HUES64 (cell line): ENCODE results near the gene CTR9.
A peak's percentile ranks its signal among the peaks of the same experiment; 100 is the strongest.

Source experiments
- H3K27ac ChIP-seq: 2 replicates; pipeline ENCODE4 v1.7.0; 2013; ENCODE audit warnings: low read depth, low read length, inconsistent platforms
- H3K27me3 ChIP-seq: 2 replicates; pipeline ENCODE4 v1.6.1; 2013; ENCODE audit warnings: mild to moderate bottlenecking, low read length; ENCODE audit not compliant: insufficient read depth
- H3K36me3 ChIP-seq: 2 replicates; pipeline ENCODE4 v1.6.1; 2013; ENCODE audit warnings: mild to moderate bottlenecking, low read length; ENCODE audit not compliant: insufficient read depth
- H3K4me1 ChIP-seq: 2 replicates; pipeline ENCODE4 v1.6.1; 2013; ENCODE audit warnings: mild to moderate bottlenecking, low read length, moderate library complexity; ENCODE audit not compliant: insufficient read depth
- H3K4me3 ChIP-seq: 2 replicates; pipeline ENCODE4 v1.5.1; 2013; ENCODE audit warnings: mild to moderate bottlenecking, low read length, moderate library complexity
- H3K9ac ChIP-seq: 2 replicates; pipeline ENCODE4 v1.6.1; 2013; ENCODE audit warnings: mild to moderate bottlenecking, low read depth, low read length
- H3K9me3 ChIP-seq: 2 replicates; pipeline ENCODE4 v1.6.1; 2013; ENCODE audit warnings: low read depth, low read length; ENCODE audit not compliant: insufficient read depth
- whole genome bisulfite sequencing: fragments of 150-250, 120-280 bp; methylation state at CpG from one replicate; pipeline ENCODE4 v1.1.7; 2013; ENCODE audit warnings: missing lambda C conversion rate; 5-methylcytosine and 5-hydroxymethylcytosine counted together

Gene CTR9

GRCh38 chr11:10743354-10744000, 7.6 kb upstream of the CTR9 start:
- H3K27ac ChIP-seq, result no peak overlapping the region
- no peaks in the 10 kb centered on the region for H3K4me1 ChIP-seq
- H3K9me3 ChIP-seq, result no peaks in the 10 kb centered on the region
- no peak overlapping the region for H3K4me3 ChIP-seq
- H3K9ac ChIP-seq, result no peak overlapping the region
- no peaks in the 10 kb centered on the region for H3K27me3 ChIP-seq
- WGBS, result 92% methylated on average over 12 of the region's 13 CpGs
- H3K36me3 ChIP-seq, result no peaks in the 10 kb centered on the region

GRCh38 chr11:10744206-10744605, 6.8 kb upstream of the CTR9 start:
- no peaks in the 10 kb centered on the region for H3K36me3 ChIP-seq
- no peak overlapping the region for H3K27ac ChIP-seq
- no peak overlapping the region for H3K4me3 ChIP-seq
- H3K4me1 ChIP-seq, result no peaks in the 10 kb centered on the region
- WGBS, result 96% methylated on average over 3 of the region's 3 CpGs
- no peak overlapping the region for H3K9ac ChIP-seq
- no peaks in the 10 kb centered on the region for H3K27me3 ChIP-seq
- no peaks in the 10 kb centered on the region for H3K9me3 ChIP-seq

GRCh38 chr11:10746871-10747270, 4.2 kb upstream of the CTR9 start:
- H3K4me1 ChIP-seq, result peaks cover under 1% of the 10 kb centered on the region; the same call in 1 of the 2 replicates
- no peak overlapping the region for H3K27ac ChIP-seq
- H3K9me3 ChIP-seq, result no peaks in the 10 kb centered on the region
- no peak overlapping the region for H3K4me3 ChIP-seq
- no peaks in the 10 kb centered on the region for H3K36me3 ChIP-seq
- H3K9ac ChIP-seq, result no peak overlapping the region
- no peaks in the 10 kb centered on the region for H3K27me3 ChIP-seq
- WGBS, result 93% methylated on average over 1 of the region's 2 CpGs

GRCh38 chr11:10747733-10748132, 3.3 kb upstream of the CTR9 start:
- no peak overlapping the region for H3K9ac ChIP-seq
- no peak overlapping the region for H3K4me3 ChIP-seq
- peaks cover 7% of the 10 kb centered on the region; the same call in 1 of the 2 replicates for H3K4me1 ChIP-seq
- no peaks in the 10 kb centered on the region for H3K27me3 ChIP-seq
- H3K36me3 ChIP-seq, result peaks cover 3% of the 10 kb centered on the region
- no peak overlapping the region for H3K27ac ChIP-seq
- no peaks in the 10 kb centered on the region for H3K9me3 ChIP-seq

GRCh38 chr11:10749476-10749875, 1.6 kb upstream of the CTR9 start:
- Histone ChIP-seq H3K27ac (no peak overlapping the region), H3K36me3 (peaks cover 20% of the 10 kb centered on the region), H3K4me1 (peaks cover 7% of the 10 kb centered on the region; the same call in 1 of the 2 replicates), H3K9ac (no peak overlapping the region), H3K9me3 (no peaks in the 10 kb centered on the region), H3K27me3 (no peaks in the 10 kb centered on the region), H3K4me3 (no peak overlapping the region)
- 84% methylated on average over 2 of the region's 2 CpGs for whole genome bisulfite sequencing

- peak overlapping the region; percentile 99; the same call in 1 of the 2 replicates for H3K27ac ChIP-seq
- 1% methylated on average over 14 of the region's 14 CpGs for WGBS
- peaks cover 40% of the 10 kb centered on the region for H3K36me3 ChIP-seq
- H3K4me1 ChIP-seq, result peaks cover 7% of the 10 kb centered on the region; the same call in 1 of the 2 replicates
- H3K4me3 ChIP-seq, result peak overlapping the region; percentile 88
- H3K9ac ChIP-seq, result peak overlapping the region; percentile 60
- no peaks in the 10 kb centered on the region for H3K27me3 ChIP-seq
- no peaks in the 10 kb centered on the region for H3K9me3 ChIP-seq
These were observed 515 bp downstream of the CTR9 start for GRCh38 chr11:10751581-10751940.

GRCh38 chr11:10752061-10752460, 1.0 kb downstream of the CTR9 start:
- no peaks in the 10 kb centered on the region for H3K27me3 ChIP-seq
- WGBS, result 76% methylated on average over 2 of the region's 2 CpGs
- H3K27ac ChIP-seq, result no peak overlapping the region
- H3K4me3 ChIP-seq, result peak overlapping the region; percentile 88
- peaks cover 7% of the 10 kb centered on the region; the same call in 1 of the 2 replicates for H3K4me1 ChIP-seq
- H3K36me3 ChIP-seq, result peaks cover 45% of the 10 kb centered on the region
- H3K9ac ChIP-seq, result peak overlapping the region; percentile 60; the same call in 1 of the 2 replicates
- no peaks in the 10 kb centered on the region for H3K9me3 ChIP-seq

- 94% methylated on average over 7 of the region's 7 CpGs for WGBS
- peak overlapping the region; percentile 88 for H3K4me3 ChIP-seq
These were observed 1.4 kb downstream of the CTR9 start for GRCh38 chr11:10752486-10752885.

GRCh38 chr11:10758957-10759356, 7.9 kb downstream of the CTR9 start:
- Histone ChIP-seq H3K9ac (no peak overlapping the region), H3K36me3 (peaks cover 94% of the 10 kb centered on the region), H3K4me1 (no peaks in the 10 kb centered on the region), H3K9me3 (no peaks in the 10 kb centered on the region), H3K27me3 (no peaks in the 10 kb centered on the region), H3K4me3 (no peak overlapping the region), H3K27ac (no peak overlapping the region)
- 100% methylated on average over 1 of the region's 1 CpG for WGBS

More at GRCh38 chr11:10752486-10752885, 1.4 kb downstream of the CTR9 start:
- Histone ChIP-seq H3K36me3 (peaks cover 49% of the 10 kb centered on the region), H3K4me1 (peaks cover 7% of the 10 kb centered on the region; the same call in 1 of the 2 replicates), H3K9me3 (no peaks in the 10 kb centered on the region), H3K27ac (no peak overlapping the region), H3K27me3 (no peaks in the 10 kb centered on the region), H3K9ac (no peak overlapping the region)

GRCh38 chr11:10761085-10761698, 10.1 kb downstream of the CTR9 start:
- no peaks in the 10 kb centered on the region for H3K9me3 ChIP-seq
- peaks cover 4% of the 10 kb centered on the region for H3K4me1 ChIP-seq
- peaks cover 90% of the 10 kb centered on the region for H3K36me3 ChIP-seq
- H3K27me3 ChIP-seq, result no peaks in the 10 kb centered on the region
- H3K9ac ChIP-seq, result no peak overlapping the region
- H3K4me3 ChIP-seq, result no peak overlapping the region
- 94% methylated on average over 5 of the region's 6 CpGs for WGBS
- H3K27ac ChIP-seq, result no peak overlapping the region

- Histone ChIP-seq H3K9me3 (no peaks in the 10 kb centered on the region), H3K27ac (no peak overlapping the region), H3K4me3 (no peak overlapping the region), H3K27me3 (no peaks in the 10 kb centered on the region), H3K4me1 (peaks cover 13% of the 10 kb centered on the region), H3K9ac (no peak overlapping the region), H3K36me3 (peaks cover 81% of the 10 kb centered on the region)
These were observed 11.1 kb downstream of the CTR9 start for GRCh38 chr11:10762185-10762584.
